Activated gamma-delta T cell treated with Interleukin-2 at 50 U/mL for 16 hours (primary cell): Measurements from ENCODE around the gene TARS3.

Source experiments
- DNase-seq: peaks from one replicate; pipeline ENCODE4 v3.0.0-alpha.2; 2020

TARS3 gene

DNA sequence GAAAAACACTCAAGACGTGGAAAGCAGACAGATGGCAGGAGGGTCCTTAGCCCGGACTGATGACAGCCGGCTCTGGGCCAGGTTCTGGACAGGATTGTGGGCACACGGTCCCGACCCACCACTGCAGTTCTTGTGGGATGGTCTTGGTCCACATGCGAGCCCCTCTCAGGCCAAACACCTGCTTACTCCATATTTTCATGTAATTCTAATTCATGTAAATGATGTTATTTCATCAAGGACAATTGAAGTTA is 104.7 kb downstream of the TARS3 start:
- DNase-seq: no peak

DNA sequence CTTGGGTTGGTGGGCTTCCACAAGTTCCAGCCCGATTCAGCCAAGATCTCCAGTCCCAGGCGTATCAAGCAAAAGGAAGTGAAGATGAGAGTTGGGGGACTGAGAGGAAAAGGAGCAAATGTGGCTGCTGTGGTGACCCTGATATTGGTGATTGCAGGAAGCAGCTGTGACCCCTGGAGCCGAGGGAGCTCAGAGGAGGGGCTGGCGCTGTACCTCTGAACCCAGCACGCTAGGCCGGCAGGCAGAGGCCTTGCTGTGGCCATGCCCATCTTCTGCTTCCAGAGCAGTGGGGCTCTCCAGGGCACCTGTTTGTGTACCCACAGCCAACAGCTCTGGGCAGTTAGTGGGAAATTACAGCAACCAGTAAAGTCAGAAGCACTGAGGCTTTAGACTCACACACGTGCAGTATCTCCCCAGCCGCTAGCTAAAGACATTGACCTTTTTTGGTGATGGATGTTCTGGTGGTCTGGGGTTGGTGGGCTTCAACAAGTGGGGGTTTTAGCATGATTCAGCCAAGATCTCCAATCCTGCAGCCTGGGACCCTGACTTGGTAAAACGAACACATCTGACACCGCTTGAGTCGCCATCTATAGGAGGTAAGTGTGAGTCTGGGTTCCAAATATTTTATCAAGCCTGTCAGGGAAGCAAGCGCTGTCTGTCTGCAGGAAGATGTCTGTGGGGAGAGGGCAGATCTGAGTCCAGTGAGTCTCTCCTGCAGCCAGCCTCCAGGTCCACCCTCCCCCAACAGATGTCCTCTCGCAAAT is 105.2 kb downstream of the TARS3 start:
- no peak for DNase-seq

DNA sequence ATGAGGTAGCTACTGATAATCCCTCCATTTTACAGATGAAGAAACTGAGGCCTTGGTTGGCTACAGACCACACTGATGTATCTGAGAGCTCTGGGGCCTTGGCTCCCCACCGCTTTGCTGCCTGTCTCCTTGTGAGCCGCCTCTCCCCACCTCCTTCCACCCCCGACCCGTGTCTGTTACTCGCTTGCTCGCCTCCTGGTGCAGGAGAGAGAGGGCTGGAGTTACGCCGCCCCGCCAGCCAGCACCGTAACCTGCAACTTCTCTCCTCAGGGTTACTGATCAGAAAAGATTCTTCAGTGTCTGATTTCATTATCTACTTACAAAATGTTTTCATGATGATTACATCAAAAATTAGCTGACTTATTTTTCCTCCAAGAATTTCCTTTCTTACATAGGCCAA is 106.2 kb downstream of the TARS3 start:
- no peak for DNase-seq

GRCh38 chr15:101617390-101617965 is 106.8 kb downstream of the TARS3 start:
- no peak for DNase-seq

- DNase-seq: no peak
Measured at GRCh38 chr15:101615986-101616848, 108.1 kb downstream of the TARS3 start.

- DNase-seq: no peak
Measured at GRCh38 chr15:101615414-101615985, 108.8 kb downstream of the TARS3 start.

DNA sequence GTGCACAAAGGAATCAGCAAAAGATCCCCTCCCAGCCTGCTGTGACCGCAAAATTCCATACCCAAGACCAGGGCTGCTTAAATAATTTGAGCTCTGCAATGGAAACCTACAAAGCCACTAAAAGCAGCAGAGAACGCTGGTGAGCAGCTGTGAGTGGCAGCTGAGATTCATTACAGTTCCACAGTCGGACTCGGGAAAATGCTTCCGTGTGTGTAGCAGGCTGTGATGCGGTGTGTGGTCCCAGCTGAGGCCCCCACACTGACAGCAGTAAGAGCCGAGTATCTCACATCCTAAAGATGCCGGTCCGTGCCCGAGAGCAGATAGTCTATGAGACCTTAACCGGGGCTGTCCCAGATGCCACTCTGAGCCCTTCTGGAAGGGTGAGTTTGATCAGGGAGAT is 109.5 kb downstream of the TARS3 start:
- DNase-seq: no peak

- no peak for DNase-seq
Measured at GRCh38 chr15:101614001-101614585, 110.2 kb downstream of the TARS3 start.

DNA sequence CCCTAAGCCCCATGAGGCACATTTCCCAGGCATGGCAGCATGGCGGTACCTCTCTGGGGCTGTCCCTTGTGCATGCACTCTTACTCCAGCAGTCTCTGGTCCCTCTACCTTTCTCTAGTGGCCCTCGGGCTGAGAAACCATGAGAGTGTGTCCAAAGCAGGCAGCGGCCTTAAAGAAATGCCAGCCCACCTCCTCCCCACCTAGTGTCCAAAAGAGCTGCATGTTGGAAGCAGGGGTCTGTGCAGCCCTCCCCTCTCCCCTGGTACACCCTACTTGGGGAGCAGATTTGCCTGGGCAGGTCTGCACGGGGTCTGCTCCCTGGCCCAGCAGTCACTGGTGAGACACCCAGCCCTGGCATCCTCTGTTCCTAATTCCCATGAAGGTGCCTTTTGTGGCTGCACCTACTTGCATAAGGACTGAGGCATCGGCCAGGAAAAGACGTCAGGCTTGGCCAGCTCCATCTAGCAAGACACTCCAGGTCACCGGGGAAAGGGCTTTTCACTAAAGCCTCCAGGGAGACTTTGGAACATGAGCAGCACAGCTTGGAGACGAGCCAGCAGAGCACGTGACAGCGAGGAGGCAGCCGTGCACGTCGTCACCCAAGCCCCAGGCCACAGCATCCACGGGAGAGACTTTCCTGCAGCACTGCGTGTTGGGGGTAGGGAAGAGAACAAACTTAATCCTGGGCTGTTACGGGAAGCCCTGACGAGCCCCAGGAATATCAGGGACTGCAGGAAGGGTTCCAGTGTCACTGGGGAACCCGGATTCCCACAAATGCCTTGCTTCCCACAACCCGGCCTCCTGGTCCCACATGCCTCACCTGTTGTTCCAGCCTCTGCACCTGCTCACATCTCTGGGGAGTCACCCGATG is 110.9 kb downstream of the TARS3 start:
- no peak for DNase-seq

DNA sequence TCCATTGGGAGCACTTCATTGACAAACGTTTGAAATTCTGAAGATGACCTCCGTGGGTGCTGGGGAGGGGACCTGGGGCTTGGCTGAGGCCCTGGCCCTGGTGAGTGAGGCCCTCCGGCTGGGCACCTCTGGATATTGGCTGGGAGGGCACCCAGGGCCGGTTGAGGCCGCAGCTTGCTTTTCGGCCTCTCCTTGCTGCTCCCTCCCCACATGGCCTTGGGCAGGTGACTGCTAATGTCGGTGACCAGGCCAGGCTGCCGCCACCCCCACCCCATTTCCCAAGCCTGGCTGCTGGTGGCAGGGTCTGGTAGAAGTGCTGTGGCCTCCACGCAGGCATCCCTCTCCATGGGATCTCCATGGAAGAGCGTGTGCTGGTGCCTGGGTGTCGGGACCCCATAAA is 111.6 kb downstream of the TARS3 start:
- no peak for DNase-seq

- no peak for DNase-seq
Measured at GRCh38 chr15:101611580-101612299, 112.5 kb downstream of the TARS3 start.

DNA sequence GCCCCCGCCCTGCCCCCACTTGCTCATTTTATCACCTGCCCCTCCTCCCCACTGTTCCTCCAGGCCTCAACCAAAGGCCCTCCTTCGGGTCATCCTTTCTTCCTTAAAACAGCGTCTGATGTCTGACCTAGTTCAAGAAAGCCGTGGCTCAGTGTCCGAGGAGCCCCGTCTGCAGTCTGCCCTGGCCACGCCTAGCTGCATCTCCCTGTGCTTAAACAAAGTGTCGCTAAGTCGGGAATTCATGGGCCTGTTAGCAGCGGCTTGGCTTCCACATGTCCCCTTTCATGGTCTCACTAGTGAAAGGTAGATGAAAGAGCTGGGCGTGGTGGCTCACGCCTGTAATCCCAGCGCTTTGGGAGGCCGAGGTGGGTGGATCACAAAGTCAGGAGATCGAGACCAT is 113.3 kb downstream of the TARS3 start:
- DNase-seq: no peak

DNA sequence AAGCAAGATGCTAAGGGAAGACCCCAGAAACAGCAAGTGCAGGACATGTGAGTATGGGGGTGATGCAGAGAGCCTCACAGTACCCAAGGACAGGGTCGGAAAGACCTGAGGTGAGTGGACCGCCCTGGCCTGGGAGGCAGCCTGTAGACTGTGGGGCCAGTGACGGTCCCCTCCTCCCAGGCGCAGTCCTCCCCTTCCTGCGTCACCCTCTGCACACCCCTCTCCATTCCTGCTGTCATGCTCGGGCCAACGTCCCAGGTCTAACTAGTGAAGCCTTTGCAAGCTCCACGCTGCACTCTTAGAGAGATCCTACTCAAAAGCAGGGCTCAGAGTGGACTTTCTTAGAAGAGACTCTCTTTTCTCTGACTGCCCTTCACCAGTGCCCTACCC is 113.7 kb downstream of the TARS3 start:
- no peak for DNase-seq

- no peak for DNase-seq
Measured at GRCh38 chr15:101609742-101610610, 114.3 kb downstream of the TARS3 start.

GRCh38 chr15:101608201-101608600 is 116.1 kb downstream of the TARS3 start:
- no peak for DNase-seq

DNA sequence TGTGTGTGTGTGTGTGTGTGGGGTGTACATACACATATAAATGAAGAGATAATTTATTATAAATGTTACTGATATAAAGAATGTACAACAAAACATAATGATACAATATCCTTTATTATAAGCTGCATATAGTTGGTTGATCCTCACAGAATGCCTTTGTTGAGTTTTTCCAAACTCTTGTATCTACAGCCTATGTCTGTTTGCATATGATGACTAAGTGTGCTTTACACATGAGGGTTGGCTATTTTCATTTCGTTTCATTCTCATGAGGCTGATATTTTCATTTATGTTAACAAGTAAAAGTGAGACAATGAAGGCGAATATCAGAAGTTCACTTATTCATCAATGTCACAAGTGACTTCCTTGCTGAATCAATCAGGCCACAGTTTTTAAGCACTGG is 117.2 kb downstream of the TARS3 start:
- no peak for DNase-seq

DNA sequence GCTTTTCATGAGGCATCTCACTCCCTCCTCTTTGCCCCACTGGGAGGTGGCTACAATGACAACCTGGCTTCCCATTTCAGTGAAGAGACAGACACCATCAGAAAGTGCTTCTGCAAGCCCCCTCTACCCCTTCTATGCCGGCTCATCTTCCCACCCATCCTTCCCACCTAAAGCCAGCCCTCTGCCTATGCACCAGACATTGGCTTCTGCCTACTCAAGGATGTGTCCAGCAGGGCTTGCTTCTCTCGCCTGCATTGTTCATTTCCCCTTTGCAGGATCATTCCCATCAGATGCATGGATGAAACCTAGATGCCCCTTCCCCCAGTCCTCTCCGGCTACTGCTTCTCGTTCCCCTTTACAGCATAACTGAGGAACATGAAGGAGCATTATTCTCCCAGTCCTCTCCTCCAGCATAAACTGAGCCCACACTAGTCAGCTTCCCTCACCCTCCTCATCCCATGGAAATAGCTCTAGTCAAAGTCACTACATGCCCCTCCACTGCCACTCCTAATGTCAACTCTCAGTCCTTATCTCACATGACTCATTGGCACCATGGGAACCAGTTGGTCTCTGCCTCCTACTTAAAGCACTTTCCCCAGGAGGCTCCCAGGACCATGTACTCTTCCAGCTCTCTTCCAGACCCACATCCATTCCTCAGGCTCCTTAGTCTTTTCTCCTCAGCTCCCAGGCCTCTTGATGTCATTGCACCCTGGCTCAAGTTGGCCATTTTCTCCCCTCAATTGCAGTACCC is 120.0 kb downstream of the TARS3 start:
- DNase-seq: no peak
